Prostate gland (tissue), 2 donors: ENCODE data around the gene GON4L.

Source experiments
- POLR2A ChIP-seq: fragments of 450-650 bp; IDR thresholded peaks from one replicate; pipeline ENCODE4 v1.6.1; 2016; ENCODE audit warnings: antibody characterized with exemption, mild to moderate bottlenecking
- POLR2AphosphoS5 ChIP-seq: sonication (generic); formaldehyde crosslinking; IDR thresholded peaks from one replicate; pipeline ENCODE4 v1.6.1; 2017; ENCODE audit warnings: antibody characterized with exemption
- TF ChIP-seq, protein P1 (sequence below), 4 experiments: fragments of 200-600 bp in 2 of 4; fragments of 450-650 bp in 2 of 4; sonication (generic) in 2 of 4; IDR thresholded peaks; 1 replicate in 3 of 4; 2 replicates in 1 of 4; pipeline ENCODE4 v1.5.1; 2016 to 2019; ENCODE audit warnings: antibody characterized with exemption in 4 of 4, mild to moderate bottlenecking in 2 of 4, moderate library complexity in 2 of 4

DNA sequence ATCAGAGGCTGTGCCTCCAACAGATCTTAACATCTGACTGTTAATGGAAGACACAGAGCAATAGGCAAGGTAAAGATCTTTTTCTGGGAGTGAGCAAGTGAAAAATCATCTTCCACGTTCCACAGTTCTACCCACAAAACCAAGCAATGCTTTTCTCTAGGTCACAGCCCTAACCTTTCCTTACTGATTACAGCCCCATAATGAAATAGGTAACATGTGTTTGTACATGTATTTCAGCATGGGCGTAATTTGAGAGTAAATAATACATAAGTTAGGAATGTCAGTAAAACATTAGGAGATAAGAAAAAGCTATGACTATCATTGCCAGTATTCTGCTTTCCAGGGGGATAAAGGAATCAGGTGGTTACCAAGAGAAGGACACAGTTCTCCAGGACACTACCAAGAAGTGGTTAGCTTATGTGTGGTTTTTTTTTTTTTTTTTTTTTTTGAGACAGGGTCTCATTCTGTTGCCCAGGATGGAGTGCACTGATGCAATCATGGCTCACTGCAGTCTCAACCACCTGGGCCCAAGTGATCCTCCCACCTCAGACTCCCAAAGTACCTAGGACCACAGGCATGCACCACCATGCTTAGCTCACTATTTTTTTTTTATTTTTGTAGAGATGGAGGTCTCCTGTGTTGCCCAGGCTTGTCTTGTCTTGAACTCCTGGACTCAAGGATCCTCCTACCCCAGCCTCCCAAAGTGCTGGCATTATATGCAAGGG, 96.1 kb downstream of the GON4L start:
- TF ChIP-seq, protein P1, sequence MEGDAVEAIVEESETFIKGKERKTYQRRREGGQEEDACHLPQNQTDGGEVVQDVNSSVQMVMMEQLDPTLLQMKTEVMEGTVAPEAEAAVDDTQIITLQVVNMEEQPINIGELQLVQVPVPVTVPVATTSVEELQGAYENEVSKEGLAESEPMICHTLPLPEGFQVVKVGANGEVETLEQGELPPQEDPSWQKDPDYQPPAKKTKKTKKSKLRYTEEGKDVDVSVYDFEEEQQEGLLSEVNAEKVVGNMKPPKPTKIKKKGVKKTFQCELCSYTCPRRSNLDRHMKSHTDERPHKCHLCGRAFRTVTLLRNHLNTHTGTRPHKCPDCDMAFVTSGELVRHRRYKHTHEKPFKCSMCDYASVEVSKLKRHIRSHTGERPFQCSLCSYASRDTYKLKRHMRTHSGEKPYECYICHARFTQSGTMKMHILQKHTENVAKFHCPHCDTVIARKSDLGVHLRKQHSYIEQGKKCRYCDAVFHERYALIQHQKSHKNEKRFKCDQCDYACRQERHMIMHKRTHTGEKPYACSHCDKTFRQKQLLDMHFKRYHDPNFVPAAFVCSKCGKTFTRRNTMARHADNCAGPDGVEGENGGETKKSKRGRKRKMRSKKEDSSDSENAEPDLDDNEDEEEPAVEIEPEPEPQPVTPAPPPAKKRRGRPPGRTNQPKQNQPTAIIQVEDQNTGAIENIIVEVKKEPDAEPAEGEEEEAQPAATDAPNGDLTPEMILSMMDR (IDR thresholded peaks at IDR 0.05), result no peak
- TF ChIP-seq POLR2AphosphoS5 (no peak), POLR2A (no peak)
